Measurements from ENCODE around the gene BTBD9.
"Not testable (repeated sequence)": the region's sequence is repeated elsewhere in the genome, so short reads cannot be mapped to it uniquely, and the experiment has no call there.

BTBD9 gene

DNA sequence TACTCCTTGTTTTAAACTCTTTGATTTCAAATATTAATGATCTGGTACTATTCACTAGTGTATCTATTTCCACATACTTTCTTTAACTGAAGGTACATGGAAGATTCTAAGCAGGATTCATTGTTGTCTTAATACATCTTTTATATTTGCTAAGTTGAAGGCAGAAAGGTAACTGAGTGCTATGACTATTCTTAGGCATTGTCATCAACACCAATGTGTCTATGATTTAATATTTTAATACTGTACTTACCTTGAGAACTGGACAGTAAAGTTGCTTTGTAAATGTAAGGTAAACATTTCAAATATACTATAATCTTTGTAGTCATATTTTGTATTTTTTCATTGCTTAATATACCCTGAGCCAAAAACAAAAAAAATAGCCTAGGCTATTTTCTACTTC is 8.9 kb upstream of the BTBD9 start:
- DNase-seq: no peak

GRCh38 chr6:38646166-38646878 is 6.6 kb upstream of the BTBD9 start:
- DNase-seq: no peak

DNA sequence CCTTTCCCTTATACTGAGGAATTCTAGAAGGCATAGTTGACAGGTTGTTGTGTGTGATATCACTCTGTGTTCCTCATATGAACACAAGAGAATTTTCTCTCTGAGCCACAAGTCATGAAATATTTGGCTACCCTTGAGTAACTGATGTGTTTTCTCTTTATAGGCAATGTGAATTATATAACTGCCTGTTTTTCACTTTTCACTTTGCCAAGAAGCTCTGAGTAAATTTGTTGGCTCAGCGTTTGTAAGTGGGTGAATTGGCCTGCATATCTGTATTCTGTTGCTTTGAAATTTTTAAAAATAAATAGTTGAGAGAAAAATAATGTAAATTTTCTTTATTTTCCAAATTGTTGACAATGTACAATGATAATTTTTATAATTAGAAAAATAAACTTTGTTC is 5.2 kb upstream of the BTBD9 start:
- DNase-seq: no peak

GRCh38 chr6:38640216-38640909 is 634 bp upstream of the BTBD9 start:
- DNase-seq: no peak

- peak; percentile 28 for DNase-seq
Measured at GRCh38 chr6:38638941-38639497, 710 bp downstream of the BTBD9 start.

DNA sequence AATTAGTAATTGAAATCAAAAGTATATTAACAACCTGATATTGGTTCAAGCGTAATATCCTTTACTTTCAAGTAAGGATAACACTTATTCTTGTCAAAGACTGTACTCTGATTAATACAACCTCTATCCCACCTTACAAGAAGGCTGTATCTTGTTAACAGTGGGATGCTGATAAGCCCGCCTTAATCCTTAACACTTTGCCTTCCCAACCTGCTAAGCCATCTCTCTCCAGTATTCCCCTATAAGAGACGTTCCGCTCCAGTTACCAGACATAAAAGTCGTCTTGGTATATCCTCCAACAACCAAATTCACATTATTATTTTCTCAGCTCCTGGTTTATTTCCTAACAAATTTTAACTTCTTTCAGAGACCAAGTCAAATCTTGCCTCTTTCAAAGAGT is 2.0 kb downstream of the BTBD9 start:
- no peak for DNase-seq

- DNase-seq: no peak
Measured at GRCh38 chr6:38636027-38636426, 3.7 kb downstream of the BTBD9 start.

GRCh38 chr6:38634518-38634917 is 5.2 kb downstream of the BTBD9 start:
- no peak for DNase-seq

GRCh38 chr6:38632490-38632889 is 7.2 kb downstream of the BTBD9 start:
- DNase-seq: no peak

DNA sequence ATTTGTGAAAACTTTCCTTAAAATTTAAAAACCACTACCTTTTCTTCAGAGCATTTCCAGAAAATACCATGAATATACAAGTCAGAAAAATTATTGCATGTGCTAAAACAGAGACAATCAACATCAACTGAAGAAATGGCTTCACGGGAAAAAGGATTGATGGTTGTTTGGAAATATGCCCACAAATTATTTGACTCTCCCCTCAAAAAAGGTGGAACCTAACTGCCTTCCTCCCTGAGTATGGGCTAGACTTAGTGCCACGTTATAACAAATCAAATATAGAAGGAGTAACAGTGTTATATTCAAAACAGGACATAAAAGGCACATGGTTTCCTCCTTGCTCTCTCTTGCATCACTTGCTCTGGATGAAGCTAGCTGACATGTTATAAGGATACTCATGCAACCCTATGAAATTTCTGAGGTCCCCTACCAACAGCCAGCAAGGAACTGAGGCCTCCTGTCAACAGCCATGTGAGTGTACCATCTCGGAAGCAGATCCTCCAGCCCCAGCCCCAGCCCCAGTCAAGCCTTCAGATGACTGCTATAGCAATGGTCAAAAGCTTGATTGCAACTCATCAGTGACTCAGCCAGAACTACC is 8.4 kb downstream of the BTBD9 start:
- DNase-seq: no peak

GRCh38 chr6:38625217-38625616 is 14.5 kb downstream of the BTBD9 start:
- DNase-seq: no peak

- not testable (repeated sequence) for DNase-seq
Measured at GRCh38 chr6:38619342-38619741, 20.4 kb downstream of the BTBD9 start.

- not testable (repeated sequence) for DNase-seq
Measured at GRCh38 chr6:38618301-38618700, 21.4 kb downstream of the BTBD9 start.

- DNase-seq: no peak
Measured at GRCh38 chr6:38617856-38618255, 21.9 kb downstream of the BTBD9 start.

GRCh38 chr6:38612143-38612965 is 27.4 kb downstream of the BTBD9 start:
- DNase-seq: no peak

- DNase-seq: no peak
Measured at GRCh38 chr6:38610050-38610625, 29.6 kb downstream of the BTBD9 start.

DNA sequence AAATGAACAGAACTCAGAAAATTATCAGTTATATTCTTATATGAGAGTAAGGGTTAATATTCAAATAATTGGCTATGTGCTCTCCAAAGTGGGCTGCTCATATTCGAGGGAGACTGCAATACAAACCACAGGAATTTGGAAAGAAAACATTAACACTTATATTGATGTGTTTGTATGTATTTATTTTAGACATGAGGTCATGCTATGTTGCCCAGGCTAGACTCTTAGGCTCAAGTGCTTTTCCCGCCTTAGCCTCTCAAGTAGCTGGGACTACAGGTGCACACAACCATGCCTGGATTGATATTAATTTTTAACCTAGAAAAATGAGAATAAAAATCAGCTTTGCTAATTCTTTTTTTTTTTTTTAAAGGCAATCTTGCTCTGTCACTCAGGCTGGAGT is 35.0 kb downstream of the BTBD9 start:
- peak; percentile 20 for DNase-seq

DNA sequence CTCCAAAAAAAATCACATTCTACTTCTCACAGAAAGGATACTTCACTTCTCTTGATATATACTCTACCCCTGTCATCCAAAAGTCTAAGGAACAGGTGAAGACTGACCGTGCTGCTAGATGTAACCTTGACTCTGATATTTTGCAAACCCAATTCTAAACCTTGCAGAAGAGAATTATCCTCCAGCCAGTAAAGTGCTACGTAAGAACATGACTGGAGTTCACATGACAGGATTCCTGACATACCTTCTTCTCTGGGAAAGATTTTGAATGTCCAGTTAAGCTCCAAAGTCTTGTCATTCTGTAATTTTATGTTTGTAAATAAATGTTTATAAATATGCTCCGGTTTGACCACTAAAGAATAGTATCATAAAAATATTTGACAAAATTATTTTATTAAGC is 35.8 kb downstream of the BTBD9 start:
- DNase-seq: peak; percentile 23

DNA sequence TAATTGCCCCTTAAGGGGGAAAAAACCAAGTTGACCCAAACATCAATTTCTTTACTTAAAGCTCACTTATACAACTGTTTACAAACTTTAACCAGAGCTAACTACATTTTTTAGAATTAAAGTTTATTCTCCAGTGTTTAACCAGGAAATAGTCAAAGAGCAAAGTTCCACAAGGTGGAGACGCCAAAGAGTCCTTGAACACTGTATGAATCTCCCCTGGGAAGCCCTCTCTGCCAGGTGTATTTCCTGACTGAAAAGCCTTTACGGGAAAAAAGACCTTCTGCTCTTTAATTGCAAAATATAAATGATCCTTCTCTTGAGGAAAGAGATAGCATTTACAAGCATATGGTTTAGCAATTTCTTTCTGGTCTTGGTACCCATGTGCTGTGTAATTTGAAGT is 36.2 kb downstream of the BTBD9 start:
- DNase-seq: no peak

- DNase-seq: no peak
Measured at GRCh38 chr6:38599966-38600550, 39.7 kb downstream of the BTBD9 start.

- DNase-seq: no peak
Measured at GRCh38 chr6:38599261-38599660, 40.5 kb downstream of the BTBD9 start.

GRCh38 chr6:38593998-38594665 is 45.6 kb downstream of the BTBD9 start:
- no peak for DNase-seq
